HG03432 (cell line): ENCODE measurements around the gene NKG7.
A peak's percentile ranks its signal among the peaks of the same experiment; 100 is the strongest.

Experiments
- ATAC-seq: cut with Tn5 transposase; IDR thresholded peaks from one replicate; pipeline ENCODE4 v1.9.1; 2021; ENCODE audit warnings: mild to moderate bottlenecking, moderate library complexity; ENCODE audit not compliant: unreplicated experiment

Gene NKG7

GRCh38 chr19:51364200-51365106 lies 8.0 kb downstream of the NKG7 start:
- no peak for ATAC-seq

- ATAC-seq: no peak
These were observed 11.2 kb downstream of the NKG7 start for GRCh38 chr19:51361239-51361638.

GRCh38 chr19:51359294-51359693 lies 13.2 kb downstream of the NKG7 start:
- no peak for ATAC-seq

GRCh38 chr19:51357952-51358351 lies 14.5 kb downstream of the NKG7 start:
- no peak for ATAC-seq

- ATAC-seq: no peak
These were observed 16.2 kb downstream of the NKG7 start for GRCh38 chr19:51356159-51356801.

GRCh38 chr19:51354742-51355148 lies 17.7 kb downstream of the NKG7 start:
- no peak for ATAC-seq

- ATAC-seq: no peak
These were observed 18.2 kb downstream of the NKG7 start for GRCh38 chr19:51354103-51354741.

- ATAC-seq: no peak
These were observed 19.6 kb downstream of the NKG7 start for GRCh38 chr19:51352783-51353360.

GRCh38 chr19:51351266-51351990 lies 21.0 kb downstream of the NKG7 start:
- ATAC-seq: no peak

- no peak for ATAC-seq
These were observed 25.1 kb downstream of the NKG7 start for GRCh38 chr19:51347209-51347928.

GRCh38 chr19:51346742-51347141 lies 25.7 kb downstream of the NKG7 start:
- no peak for ATAC-seq

GRCh38 chr19:51345076-51345620 lies 27.3 kb downstream of the NKG7 start:
- ATAC-seq: no peak

- no peak for ATAC-seq
These were observed 29.6 kb downstream of the NKG7 start for GRCh38 chr19:51342631-51343569.

GRCh38 chr19:51341976-51342580 lies 30.4 kb downstream of the NKG7 start, which contains the start of gene VSIG10L:
Gene VSIG10L, minus strand, starts transcription at chr19:51342139. Its CDS starts 15 bp downstream, at chr19:51342124.
- ATAC-seq: no peak

- no peak for ATAC-seq
These were observed 31.4 kb downstream of the NKG7 start for GRCh38 chr19:51341066-51341465.

GRCh38 chr19:51339687-51340656 lies 32.5 kb downstream of the NKG7 start:
- peak; percentile 52 for ATAC-seq

- ATAC-seq: no peak
These were observed 33.2 kb downstream of the NKG7 start for GRCh38 chr19:51339313-51339686.
